Kasumi-1 (cell line): ENCODE data around the gene ABCD1.
"Not testable (repeated sequence)": the region's sequence is repeated elsewhere in the genome, so short reads cannot be mapped to it uniquely, and the experiment has no call there.

Source experiments
- DNase-seq, 2 experiments: peaks; one replicate each; lab custom pipeline; 2025; lab: John Stamatoyannopoulos, UW

Gene ABCD1

DNA sequence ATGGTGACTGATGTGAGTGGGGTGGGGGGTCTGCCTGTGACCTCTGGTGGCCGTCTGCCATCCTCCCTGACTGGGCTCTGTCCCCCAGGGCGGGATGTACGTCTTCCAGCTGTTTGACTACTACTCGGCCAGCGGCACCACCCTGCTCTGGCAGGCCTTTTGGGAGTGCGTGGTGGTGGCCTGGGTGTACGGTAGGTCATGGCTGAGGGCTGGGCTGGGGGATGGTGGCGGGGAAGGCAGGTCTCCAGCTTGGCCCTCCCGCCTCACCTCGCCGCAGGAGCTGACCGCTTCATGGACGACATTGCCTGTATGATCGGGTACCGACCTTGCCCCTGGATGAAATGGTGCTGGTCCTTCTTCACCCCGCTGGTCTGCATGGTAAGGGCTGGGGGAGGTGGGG lies 30.4 kb upstream of the ABCD1 start:
- not testable (repeated sequence) for DNase-seq

DNA sequence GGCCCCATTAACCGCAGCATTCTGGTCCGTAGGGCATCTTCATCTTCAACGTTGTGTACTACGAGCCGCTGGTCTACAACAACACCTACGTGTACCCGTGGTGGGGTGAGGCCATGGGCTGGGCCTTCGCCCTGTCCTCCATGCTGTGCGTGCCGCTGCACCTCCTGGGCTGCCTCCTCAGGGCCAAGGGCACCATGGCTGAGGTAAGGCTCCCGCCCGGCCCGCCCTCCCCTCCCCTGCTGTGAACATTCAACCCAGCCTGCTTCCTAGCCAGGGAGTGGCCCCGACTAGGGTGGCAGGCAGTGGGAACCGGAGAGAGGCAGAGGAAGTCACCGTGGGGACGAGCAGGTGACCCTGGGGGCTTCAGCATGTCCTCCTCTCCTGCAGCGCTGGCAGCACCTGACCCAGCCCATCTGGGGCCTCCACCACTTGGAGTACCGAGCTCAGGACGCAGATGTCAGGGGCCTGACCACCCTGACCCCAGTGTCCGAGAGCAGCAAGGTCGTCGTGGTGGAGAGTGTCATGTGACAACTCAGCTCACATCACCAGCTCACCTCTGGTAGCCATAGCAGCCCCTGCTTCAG lies 29.9 kb upstream of the ABCD1 start:
- DNase-seq = no peak

DNA sequence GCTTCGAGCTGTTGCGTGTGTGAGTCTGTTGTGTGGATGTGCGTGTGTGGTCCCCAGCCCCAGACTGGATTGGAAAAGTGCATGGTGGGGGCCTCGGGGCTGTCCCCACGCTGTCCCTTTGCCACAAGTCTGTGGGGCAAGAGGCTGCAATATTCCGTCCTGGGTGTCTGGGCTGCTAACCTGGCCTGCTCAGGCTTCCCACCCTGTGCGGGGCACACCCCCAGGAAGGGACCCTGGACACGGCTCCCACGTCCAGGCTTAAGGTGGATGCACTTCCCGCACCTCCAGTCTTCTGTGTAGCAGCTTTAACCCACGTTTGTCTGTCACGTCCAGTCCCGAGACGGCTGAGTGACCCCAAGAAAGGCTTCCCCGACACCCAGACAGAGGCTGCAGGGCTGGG lies 28.6 kb upstream of the ABCD1 start:
- DNase-seq = no peak

DNA sequence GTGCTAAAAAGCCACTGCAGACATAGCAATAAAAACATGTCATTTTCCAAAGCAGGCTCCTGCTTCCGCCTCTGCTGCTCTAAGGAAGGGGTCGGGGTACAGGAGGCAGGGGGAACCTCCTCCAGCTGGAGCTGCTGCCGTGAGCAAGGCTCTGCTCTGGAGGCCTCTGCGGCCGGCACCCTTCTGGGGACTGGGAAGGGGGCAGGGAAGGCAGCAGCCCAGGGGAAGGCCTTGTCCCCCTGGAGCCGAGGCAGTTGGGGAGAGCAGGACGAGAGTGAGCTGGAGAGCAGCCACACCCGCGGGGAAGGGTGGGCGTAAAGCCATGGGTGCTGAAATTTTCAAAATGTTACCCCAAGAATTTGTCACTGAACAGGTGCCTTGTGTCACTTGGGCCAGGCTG lies 28.1 kb upstream of the ABCD1 start:
- not testable (repeated sequence) for DNase-seq

DNA sequence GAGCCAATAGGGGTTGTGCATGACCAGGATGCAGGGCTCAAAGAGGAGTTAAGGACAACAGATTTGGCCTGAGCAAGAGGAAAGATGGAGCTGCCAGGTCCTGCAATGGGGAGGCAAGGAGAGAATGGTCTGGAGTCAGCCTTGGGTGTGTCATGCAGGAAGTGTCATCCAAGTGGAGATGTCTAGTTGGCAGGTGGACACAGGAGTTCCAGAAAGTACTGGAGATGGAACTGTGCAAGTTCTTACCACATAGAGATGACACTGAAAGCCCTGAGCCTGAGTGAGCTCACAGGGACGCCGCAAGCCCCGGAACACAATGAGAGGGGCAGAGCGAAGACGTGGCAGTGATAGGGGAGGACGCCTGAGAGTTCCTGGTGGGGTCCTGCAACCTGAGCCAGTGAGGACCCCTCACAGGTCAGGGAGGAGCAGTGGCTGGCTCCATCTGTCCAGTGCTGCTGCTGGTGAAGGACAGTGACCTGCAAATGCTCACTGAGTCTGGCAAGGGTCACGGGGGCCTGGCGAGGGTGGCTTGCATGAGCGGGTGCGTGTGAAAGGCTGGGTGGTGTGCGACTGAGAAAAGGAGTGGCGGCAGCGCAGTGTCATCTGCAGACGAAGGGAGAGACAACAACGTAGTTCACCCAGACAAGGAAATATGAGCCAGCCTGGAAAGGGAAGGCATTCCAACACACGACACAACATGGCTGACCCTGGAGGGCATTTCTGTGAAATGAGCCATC lies 27.5 kb upstream of the ABCD1 start:
- not testable (repeated sequence) for DNase-seq

DNA sequence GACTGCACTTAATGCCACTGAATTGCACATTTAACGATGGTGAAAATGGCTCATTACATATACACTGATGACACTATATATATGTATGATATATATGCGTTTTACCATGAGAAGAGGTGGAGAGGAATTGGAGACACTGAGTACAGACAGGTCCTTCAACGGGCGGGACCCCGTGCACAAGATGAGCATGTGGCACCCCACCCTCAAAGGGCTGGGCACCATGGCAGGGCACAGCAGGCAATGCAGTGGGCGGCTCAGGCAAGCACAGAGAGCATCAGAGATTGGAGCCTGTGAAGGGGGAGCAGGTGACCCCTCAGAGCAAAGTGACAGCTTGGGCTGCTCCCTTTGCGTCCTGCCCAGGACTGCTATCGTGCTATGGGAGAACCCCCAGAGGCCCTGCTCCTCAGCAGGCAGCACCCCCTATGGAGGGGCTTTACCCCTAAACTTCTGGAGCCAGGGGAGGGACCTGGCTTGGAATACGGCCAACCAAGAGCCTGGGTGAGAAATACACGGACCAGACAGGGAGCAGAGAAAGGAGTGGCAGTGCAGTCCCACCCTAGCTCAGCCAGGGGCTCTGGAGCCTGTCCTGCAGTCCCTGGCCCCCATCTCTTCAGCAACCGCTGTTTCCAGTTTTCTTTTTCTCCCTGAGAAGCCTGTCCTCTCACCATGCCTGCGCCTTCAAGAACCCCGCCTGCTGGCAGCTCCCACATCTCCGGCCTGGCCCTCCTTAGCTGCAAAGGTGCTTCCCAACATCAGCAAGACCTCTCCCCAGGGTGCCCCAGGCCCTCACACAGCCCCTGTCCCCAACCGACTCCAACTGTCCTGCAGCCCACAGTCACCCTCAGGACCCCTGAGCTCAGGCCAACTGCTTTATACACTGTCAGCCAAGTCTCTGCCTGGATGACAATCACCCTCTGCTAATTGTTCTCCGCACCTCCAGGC lies 26.5 kb upstream of the ABCD1 start:
- no peak for DNase-seq

DNA sequence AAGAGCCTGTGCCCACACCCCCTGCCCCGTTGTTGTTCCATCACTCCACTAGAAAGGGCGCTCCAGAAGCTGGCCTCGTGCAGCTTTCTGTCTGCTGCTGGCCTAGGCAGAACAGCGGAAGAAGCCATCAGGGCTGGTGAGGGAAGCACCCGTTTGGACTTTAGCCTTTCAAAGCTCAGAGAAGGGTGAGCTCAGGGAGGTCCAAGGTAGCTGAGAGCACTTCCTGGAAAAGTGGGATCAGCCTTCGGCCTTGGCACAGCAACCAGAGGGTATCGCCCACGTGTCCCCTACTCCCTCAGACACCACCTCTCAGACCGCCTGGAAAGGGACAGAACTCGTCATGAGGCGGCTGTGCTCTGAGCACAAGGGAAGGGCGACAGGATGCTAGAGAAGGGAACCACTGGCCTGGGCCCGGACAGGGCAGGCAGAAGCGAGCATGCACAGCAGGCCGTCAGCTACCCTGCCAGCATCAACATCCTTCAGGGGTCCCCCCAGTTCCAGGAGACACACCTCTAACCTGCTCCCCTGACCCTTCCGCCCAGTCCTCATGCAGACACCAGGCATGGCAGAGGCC lies 25.4 kb upstream of the ABCD1 start:
- not testable (repeated sequence) for DNase-seq

DNA sequence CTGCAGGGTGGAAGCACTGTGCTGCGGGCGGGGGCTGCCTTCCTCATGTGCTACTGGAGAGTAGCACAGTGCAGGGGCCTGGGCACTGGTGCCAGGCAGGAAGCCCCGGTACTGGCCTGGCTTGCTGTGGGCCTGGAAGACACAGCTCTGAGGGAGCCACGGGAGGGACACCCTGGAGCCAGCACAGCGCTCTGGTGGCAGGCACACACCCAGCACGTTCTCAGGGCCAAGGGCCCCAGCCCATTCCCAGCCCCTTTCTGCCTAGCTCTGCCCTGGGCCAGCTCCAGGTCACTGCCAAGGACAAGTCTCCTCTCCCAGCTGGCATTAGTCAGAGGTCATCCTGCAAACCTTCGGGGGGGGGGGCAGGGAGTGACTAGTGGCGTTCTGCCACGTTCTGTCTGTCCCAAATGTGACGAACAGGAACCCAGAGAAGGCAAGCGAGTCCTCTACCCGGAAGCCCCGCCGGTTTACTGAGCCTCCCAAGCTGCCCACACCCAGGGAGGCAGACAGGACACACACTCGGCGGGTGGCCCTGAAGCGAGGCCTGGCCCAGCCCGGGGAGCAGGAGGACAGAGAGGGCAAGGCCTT lies 24.8 kb upstream of the ABCD1 start:
- not testable (repeated sequence) for DNase-seq

DNA sequence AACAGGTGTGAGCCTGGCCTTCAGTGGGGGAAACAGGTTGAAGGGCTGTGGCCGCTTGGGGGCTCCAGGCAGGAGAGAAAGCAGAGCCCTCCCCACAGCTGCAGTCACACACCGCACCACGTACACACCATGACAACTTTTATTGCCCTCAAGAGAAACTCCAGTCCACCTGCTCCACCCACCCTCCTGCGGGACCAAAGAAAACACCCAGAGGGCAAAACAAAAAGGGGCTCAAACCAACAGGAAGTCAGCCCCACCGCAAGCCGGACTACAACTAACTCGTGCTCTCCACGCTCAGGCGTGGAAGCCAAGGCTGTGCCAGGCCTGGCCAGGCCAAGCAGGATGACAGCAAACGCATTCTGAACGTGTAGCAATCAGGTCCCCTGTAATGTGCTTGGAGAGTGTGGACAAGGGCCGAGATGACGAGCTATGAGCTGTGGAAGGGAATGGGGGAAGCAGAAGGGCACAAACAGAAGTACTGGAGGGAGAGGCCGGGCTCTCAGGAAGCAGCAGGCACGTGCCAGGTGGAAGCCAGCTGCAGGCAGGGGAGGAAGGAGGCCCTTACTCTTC lies 24.2 kb upstream of the ABCD1 start:
- DNase-seq = no peak

DNA sequence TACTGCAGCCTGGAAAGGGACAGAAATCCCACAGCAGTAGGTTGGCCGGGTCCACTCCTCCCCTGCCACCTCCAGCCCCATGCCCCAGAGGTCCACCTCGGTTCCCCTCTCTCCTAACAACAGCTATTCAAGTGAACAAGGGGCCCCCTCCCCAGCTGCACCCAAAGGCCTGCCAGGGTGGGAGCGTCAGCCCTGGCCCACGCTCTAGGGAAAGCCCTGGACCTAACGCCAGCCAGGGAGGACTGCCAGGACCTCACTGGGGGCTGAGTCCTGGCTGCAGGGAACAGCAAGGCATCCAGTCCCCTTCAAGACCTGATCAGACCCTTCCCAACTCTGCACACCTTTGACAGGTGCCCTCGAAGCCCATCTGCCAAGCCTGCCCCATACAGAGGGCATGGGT lies 23.7 kb upstream of the ABCD1 start:
- no peak for DNase-seq

DNA sequence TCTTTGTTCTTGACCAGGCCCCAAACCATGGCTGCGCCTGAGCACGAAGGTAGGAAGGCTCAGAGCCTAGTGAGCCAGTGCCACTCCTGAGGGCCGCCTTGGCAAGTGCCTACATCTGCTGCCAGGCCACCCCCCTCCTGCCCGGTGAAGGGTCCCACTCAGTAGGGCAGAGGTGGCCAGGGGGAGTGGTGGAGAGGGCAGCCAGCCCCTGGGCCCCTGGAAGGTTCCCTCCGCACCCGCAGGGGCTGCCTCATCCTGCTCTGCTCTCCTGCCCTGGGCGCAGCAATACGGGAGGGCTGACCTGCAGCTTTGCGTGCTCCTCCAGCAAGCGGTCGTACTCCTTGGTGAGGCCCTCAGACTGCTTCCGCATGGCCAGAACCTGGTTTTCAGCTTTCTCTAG lies 22.9 kb upstream of the ABCD1 start:
- DNase-seq = no peak

DNA sequence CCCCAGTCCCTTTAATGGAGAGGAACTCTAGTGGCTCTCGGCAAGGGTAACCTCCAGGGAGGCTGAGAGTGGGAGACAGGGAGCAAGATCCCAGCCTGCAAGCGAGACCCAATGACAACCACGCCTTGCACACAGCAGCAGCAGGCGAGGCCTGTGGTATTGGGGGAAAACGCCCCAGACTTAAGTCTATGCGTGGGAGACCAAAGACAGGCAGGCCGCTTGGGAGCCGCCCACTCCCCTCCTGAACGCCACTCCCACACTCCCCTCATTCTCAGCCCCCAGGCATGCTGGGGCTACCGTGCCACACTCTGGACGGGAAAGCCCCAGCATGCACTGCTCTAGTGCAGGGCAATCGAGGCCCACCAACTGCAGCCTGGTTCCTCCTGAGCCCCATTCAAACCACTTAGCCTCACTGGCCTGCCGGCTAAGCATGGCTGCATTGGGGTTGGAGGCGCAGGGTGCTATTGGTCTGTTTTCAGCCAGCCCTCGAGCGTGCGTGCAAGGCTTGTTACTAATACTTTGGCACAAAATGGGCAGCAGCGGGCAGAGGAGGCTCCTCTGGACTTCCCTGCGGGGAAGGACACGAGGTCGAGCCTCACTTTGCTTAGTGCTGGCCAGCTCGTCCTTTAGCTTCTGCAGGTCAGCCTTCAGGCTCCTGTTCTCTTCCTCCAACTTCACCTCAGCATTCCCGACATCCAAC lies 22.2 kb upstream of the ABCD1 start:
- no peak for DNase-seq

DNA sequence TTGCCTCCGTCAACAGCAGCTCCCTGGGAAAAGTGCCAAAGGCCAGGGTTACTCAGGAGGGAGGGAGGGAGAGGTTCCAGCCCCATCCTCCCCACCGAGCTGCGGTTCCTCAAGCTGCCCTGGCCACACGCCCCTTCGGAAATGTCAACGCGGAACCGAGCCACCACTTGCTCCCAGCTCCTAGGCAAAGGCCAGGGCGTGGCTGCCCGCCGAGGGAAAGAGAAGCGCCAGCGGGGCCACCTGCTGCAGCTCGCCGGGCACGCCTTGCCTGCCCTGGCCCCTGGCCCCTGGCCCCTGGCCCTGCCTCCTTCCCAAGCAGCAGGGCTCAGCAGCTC lies 21.7 kb upstream of the ABCD1 start:
- DNase-seq = no peak

DNA sequence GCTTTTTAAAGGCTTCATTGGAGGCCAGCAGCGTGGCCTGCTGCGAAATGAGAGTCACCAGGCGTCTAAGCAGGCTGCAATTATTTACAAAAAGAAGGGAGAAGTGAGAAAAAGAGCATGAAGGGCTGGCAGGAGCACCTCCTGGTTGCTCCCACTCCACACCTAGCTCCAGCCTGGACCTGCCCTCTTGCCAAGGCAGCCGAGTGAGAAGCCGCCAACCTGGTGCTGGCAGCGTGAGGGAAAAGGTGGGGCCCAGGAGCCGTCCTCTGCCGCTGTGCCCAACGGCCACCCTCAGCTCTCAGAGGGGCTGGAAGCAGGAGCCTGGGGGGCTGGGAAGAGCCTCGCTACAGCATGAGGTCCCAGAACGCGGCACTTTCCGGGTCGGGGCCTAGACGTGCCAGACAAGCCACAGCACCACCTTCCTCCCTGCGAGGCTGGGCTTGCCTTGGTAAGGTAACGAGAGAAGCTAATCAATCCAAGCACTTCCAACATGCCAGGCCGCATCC lies 20.6 kb upstream of the ABCD1 start:
- DNase-seq = no peak

DNA sequence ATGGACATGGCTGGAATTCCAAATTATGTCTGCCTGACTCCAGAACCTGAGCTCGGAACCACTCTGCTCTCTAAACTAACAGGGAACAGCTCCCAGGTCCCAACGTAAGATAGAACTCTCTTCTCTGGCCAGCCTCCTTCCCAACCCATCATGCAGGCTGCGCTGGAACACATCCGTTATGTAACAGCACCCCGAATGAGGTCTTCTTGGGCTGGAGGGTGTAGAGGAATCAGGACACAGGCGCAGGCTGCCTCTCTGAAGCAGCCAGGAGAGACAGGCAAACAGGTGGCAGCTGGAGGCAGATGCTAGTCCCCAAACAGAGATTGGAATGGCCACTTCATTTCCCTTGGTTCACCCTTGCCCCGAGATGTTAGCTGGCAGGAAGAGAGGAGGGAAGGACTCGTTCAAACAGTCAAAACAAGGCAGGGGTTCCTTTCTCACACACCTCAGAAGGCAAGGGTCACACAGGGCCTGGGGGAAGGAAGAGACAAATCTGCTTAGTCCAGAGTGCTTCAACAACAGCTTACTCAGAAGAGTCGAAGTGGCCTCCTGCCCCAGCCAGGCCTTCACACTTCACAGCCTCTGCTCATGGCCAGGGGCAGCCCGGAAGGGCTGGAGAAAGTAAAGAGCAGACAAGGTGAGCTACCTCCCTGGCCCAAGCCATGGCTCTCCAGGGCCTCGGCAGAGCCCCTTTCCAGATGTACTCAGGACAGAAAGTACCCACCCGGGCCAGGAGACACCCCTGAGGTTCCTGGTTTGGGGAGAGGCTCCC lies 19.8 kb upstream of the ABCD1 start:
- not testable (repeated sequence) for DNase-seq

DNA sequence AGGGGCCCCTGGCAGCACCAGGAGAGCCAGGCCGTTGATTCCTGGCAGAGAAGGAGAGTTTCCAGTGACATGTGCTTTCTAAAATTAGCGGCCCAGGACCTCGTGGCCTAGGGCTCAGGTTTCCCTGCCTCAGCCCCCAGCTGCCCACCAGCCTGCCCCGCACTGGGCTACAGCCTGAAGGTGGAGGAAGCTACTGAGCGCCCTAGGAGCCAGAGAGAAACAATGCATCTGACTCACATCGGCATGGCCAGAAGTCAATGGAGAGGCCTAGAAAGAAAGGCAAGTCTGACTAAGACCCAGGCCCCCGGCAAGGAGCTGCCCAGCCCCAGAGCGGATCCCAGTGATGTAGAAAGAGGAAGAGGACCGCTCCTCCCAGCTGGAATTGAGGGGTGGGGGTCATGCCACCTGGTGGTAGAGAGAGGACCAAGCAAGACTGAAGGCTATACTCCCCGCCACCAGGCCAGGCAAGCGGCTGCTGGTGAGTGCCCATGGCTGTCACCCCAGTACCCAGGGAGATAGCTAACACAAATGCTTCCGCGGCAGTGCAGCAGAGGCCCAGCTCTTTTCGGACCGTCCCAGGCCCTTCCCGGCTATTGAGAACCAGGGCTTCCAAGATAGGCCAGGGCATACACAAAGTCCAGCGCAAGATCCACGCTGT lies 19.1 kb upstream of the ABCD1 start:
- not testable (repeated sequence) for DNase-seq

DNA sequence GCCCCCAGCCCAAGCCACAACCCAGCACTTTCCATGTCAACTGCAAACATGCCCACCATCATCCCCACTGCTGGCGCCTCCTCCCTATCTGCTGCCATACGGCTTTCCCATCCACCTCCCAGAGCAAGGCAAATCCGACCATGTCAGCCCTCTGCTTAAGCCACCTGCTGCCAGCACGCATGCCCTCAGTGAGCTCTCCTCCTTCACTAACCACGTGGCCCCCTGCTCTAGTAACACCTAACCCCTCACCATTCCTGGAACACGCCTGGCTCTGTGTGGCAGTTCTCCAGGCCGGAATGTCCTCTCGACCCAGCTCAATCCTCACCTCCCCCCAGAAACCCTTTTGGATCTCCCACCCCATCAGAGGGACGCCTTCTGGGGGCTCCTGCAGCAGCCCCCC lies 17.9 kb upstream of the ABCD1 start:
- no peak for DNase-seq

DNA sequence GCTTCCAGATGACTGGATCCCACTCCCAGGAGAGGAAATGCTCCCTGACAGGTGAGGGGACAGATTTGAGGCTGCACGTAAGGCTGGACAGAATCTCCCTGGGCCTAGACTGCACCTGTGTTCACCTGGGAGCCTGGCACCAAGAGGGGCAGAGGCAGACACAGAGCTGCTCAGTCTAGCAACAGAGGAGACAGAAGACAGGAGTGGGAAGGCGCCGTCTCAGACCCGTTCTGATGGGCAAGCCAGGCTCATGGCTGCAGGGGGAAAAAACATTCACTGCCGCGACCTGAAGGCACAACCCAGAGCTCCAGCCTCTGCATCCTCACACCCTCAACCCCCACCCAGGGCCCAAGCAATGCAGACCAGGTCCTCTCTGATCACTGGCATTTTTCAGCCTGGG lies 17.2 kb upstream of the ABCD1 start:
- no peak for DNase-seq

DNA sequence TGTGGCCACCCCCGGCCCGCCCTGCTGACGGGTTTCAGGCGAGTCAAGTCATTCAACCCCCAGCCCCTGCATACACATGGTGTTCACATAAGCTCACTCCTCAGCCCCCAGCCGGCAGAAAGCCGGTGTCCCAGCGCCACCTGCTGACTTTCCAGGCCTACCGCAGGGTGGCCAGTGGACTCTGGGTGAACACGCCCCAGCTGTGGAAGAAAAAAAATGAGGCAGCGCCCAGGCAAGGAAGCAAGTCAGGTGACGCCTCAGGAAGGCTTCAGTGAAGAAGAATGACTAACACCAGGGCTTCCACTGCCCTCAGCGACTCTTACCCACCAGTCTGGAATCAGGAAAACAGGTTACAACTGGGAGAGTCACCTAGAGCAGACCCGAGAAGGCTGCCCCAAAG lies 16.2 kb upstream of the ABCD1 start:
- peak; percentile 2 to 31 for DNase-seq
